CD14-positive monocyte (primary cell): ENCODE data around the gene SLC35F1. TPM values are rescaled to one million over a fixed set of nuclear protein-coding genes. Genes with fewer than 3 reads are reported as not detected.

Experiments
- DNase-seq, 3 donors: peaks; one replicate each; pipeline ENCODE4 v3.0.0-alpha.2; 2011 to 2022
- H2AFZ ChIP-seq: 2 replicates; pipeline ENCODE4 v1.6.0; 2012; ENCODE audit warnings: mild to moderate bottlenecking, low read depth, low read length, inconsistent platforms; ENCODE audit not compliant: insufficient read depth, poor library complexity, severe bottlenecking
- H3K27ac ChIP-seq, 2 donors: 1 replicate in 1 of 2; 2 replicates in 1 of 2; pipeline ENCODE4 v1.5.1; 2012 to 2013; ENCODE audit warnings: low read length in 2 of 2, control low read depth in 1 of 2, inconsistent platforms in 1 of 2, low read depth in 1 of 2, mild to moderate bottlenecking in 1 of 2
- H3K27me3 ChIP-seq, 2 donors: one replicate each; pipeline versions ENCODE4 v1.6.0 to v1.6.1; 2011 to 2013; ENCODE audit warnings: low read length in 2 of 2; ENCODE audit not compliant: control insufficient read depth in 2 of 2, insufficient read depth in 2 of 2
- H3K36me3 ChIP-seq, 2 donors: replicated peaks in 1 of 2; 1 replicate in 1 of 2; 2 replicates in 1 of 2; pipeline versions ENCODE4 v1.5.1 to v1.6.1; 2012 to 2013; ENCODE audit warnings: low read length in 2 of 2, control low read depth in 1 of 2, inconsistent platforms in 1 of 2, mild to moderate bottlenecking in 1 of 2; ENCODE audit not compliant: insufficient read depth in 2 of 2, control insufficient read depth in 1 of 2
- H3K4me1 ChIP-seq, 2 donors: 1 replicate in 1 of 2; 2 replicates in 1 of 2; pipeline versions ENCODE4 v1.5.1 to v1.6.1; 2012 to 2013; ENCODE audit warnings: low read length in 2 of 2, control low read depth in 1 of 2, inconsistent platforms in 1 of 2, mild to moderate bottlenecking in 1 of 2, moderate library complexity in 1 of 2; ENCODE audit not compliant: insufficient read depth in 2 of 2, control insufficient read depth in 1 of 2
- H3K4me2 ChIP-seq: replicated peaks from 2 replicates; pipeline ENCODE3; 2012; ENCODE audit warnings: low read length, moderate library complexity, mild to moderate bottlenecking; ENCODE audit not compliant: poor library complexity, severe bottlenecking; ENCODE audit errors: extremely low read depth
- H3K4me3 ChIP-seq, 3 experiments: fragments of 200-600 bp in 1 of 3; sonication (generic) in 1 of 3; replicated peaks in 1 of 3; 1 replicate in 2 of 3; 2 replicates in 1 of 3; pipeline ENCODE4 v1.5.1; 2011 to 2013; ENCODE audit warnings: low read length in 3 of 3, mild to moderate bottlenecking in 3 of 3, control low read depth in 2 of 3, low read depth in 2 of 3, inconsistent platforms in 1 of 3, moderate library complexity in 1 of 3
- H3K79me2 ChIP-seq: 2 replicates; pipeline ENCODE4 v1.6.0; 2012; ENCODE audit warnings: mild to moderate bottlenecking, control low read depth, inconsistent platforms, low read length, moderate library complexity; ENCODE audit not compliant: insufficient read depth
- H3K9ac ChIP-seq: 2 replicates; pipeline ENCODE4 v1.6.0; 2017; ENCODE audit warnings: low read length, mild to moderate bottlenecking; ENCODE audit not compliant: insufficient read depth, poor library complexity, severe bottlenecking
- H3K9me3 ChIP-seq, 2 donors: replicated peaks in 1 of 2; 1 replicate in 1 of 2; 2 replicates in 1 of 2; pipeline versions ENCODE4 v1.5.1 to v1.6.1; 2012 to 2013; ENCODE audit warnings: low read length in 2 of 2, control low read depth in 1 of 2; ENCODE audit not compliant: control insufficient read depth in 1 of 2, insufficient read depth in 1 of 2
- H4K20me1 ChIP-seq: 2 replicates; pipeline ENCODE4 v1.6.0; 2012; ENCODE audit warnings: mild to moderate bottlenecking, low read length, control low read depth, moderate library complexity; ENCODE audit not compliant: insufficient read depth
- H3K27ac Mint-ChIP-seq, 7 donors: one replicate each; pipeline ENCODE4 v1.8.0; 2020; ENCODE audit warnings: mild to moderate bottlenecking in 7 of 7, mixed read lengths in 7 of 7, moderate library complexity in 6 of 7, inconsistent platforms in 2 of 7
- H3K27me3 Mint-ChIP-seq, 3 donors: one replicate each; pipeline ENCODE4 v1.8.0; 2021 to 2022; ENCODE audit warnings: low read depth in 3 of 3, mild to moderate bottlenecking in 3 of 3, mixed read lengths in 3 of 3, moderate library complexity in 3 of 3, inconsistent platforms in 1 of 3
- H3K36me3 Mint-ChIP-seq, 2 donors: one replicate each; pipeline ENCODE4 v1.8.0; 2020; ENCODE audit warnings: mixed read lengths in 2 of 2, inconsistent platforms in 1 of 2, mild to moderate bottlenecking in 1 of 2
- H3K4me1 Mint-ChIP-seq: one replicate; pipeline ENCODE4 v1.8.0; 2020; ENCODE audit warnings: mild to moderate bottlenecking, mixed read lengths
- H3K4me3 Mint-ChIP-seq, 2 donors: one replicate each; pipeline ENCODE4 v1.8.0; 2020; ENCODE audit warnings: mild to moderate bottlenecking in 2 of 2, mixed read lengths in 2 of 2, moderate library complexity in 1 of 2
- H3K9me3 Mint-ChIP-seq, 7 donors: one replicate each; pipeline ENCODE4 v1.8.0; 2020 to 2022; ENCODE audit warnings: mixed read lengths in 7 of 7, mild to moderate bottlenecking in 6 of 7, moderate library complexity in 6 of 7, inconsistent platforms in 2 of 7
- CTCF ChIP-seq: fragments of 200-600 bp; IDR thresholded peaks from one replicate; pipeline ENCODE4 v1.8.0; 2022; ENCODE audit warnings: antibody characterized with exemption, mild to moderate bottlenecking
- WGBS: methylation state at CpG from one replicate; pipeline ENCODE4 v1.1.5; 2013; ENCODE audit warnings: missing lambda C conversion rate; ENCODE audit not compliant: insufficient coverage; 5-methylcytosine and 5-hydroxymethylcytosine counted together
- intact Hi-C, 2 donors: fragments of 100-400 bp; cut with micrococcal nuclease; formaldehyde crosslinking; loops; one replicate each; pipeline versions ENCODE4 v1.15.0 to v1.15.1; 2023
- polyA plus RNA-seq, 3 donors: library from polyadenylated mRNA; depleted of rRNA in 1 of 3; unstranded in 2 of 3; stranded (reverse) in 1 of 3; fragments of 300-500 nt in 2 of 3; fragments of >200 nt in 1 of 3; fragmentation: Illumina TruSeq in 2 of 3; gene quantifications; 1 replicate in 2 of 3; 2 replicates in 1 of 3; pipeline ENCODE4 v1.2.3, GENCODE V29; 2012 to 2021

The SLC35F1 gene
- polyA plus RNA-seq, 3 donors, result not detected

- WGBS, result 100% methylated on average over 4 of the region's 5 CpGs
- H2AFZ ChIP-seq, result no peak overlapping the region
Measured at GRCh38 chr6:118296129-118296901, 389.3 kb downstream of the SLC35F1 start.

DNA sequence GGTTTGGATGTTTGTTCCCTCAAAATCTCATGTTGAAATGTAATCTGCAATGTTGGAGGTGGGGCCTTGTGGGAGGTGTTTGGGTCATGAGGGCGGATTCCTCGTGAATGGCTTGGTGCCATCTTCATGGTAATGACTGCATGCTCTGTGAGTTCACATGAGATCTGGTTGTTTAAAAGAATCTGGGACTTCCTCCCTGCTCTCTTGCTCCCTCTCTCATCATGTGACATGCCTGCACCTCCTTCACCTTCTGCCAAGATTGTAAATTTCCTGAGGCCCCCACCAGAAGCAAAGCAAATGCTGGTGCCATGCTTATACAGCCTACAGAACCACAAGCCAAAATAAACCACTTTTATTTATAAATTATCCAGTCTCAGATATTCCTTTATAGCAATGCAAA lies 390.8 kb downstream of the SLC35F1 start:
- no peak overlapping the region for H3K9ac ChIP-seq
- H3K4me3 ChIP-seq, result no peak overlapping the region
- DNase-seq, result no peak
- Mint-ChIP-seq H3K36me3 (no peaks in the 10 kb centered on the region), H3K27me3 (peaks cover 0 to 2% (median 2%) of the 10 kb centered on the region in 3 donors), H3K4me1 (no peaks in the 10 kb centered on the region), H3K4me3 (no peak overlapping the region), H3K27ac (no peak overlapping the region), H3K9me3 (no peaks in the 10 kb centered on the region)
- no peaks in the 10 kb centered on the region for H3K36me3 ChIP-seq
- H3K79me2 ChIP-seq, result no peaks in the 10 kb centered on the region
- H4K20me1 ChIP-seq, result no peaks in the 10 kb centered on the region
- no peak for TF ChIP-seq CTCF
- no peak overlapping the region for H3K4me2 ChIP-seq
- no peaks in the 10 kb centered on the region for H3K27me3 ChIP-seq
- H3K9me3 ChIP-seq, result no peaks in the 10 kb centered on the region
- no peaks in the 10 kb centered on the region for H3K4me1 ChIP-seq
- no peak overlapping the region for H2AFZ ChIP-seq
- no CpG with 5 or more reads among the region's 2 CpGs for WGBS
- intact Hi-C loops, result no loop called here
- no peak overlapping the region for H3K27ac ChIP-seq

More at GRCh38 chr6:118296129-118296901, 389.3 kb downstream of the SLC35F1 start:
- Histone ChIP-seq H3K4me3 (no peak overlapping the region), H3K27ac (no peak overlapping the region), H3K9ac (no peak overlapping the region), H3K79me2 (no peaks in the 10 kb centered on the region), H3K27me3 (no peaks in the 10 kb centered on the region), H3K36me3 (no peaks in the 10 kb centered on the region), H4K20me1 (no peaks in the 10 kb centered on the region), H3K4me2 (no peak overlapping the region), H3K4me1 (no peaks in the 10 kb centered on the region), H3K9me3 (no peaks in the 10 kb centered on the region)
- TF ChIP-seq CTCF, result no peak
- Mint-ChIP-seq H3K36me3 (no peaks in the 10 kb centered on the region), H3K27me3 (peaks cover 0 to 2% (median 2%) of the 10 kb centered on the region in 3 donors), H3K9me3 (no peaks in the 10 kb centered on the region), H3K4me1 (no peaks in the 10 kb centered on the region), H3K4me3 (no peak overlapping the region), H3K27ac (no peak overlapping the region)
- DNase-seq, result no peak
- intact Hi-C loops, result no loop called here
